ENCODE data around the gene SPAG7.

SPAG7 gene

DNA sequence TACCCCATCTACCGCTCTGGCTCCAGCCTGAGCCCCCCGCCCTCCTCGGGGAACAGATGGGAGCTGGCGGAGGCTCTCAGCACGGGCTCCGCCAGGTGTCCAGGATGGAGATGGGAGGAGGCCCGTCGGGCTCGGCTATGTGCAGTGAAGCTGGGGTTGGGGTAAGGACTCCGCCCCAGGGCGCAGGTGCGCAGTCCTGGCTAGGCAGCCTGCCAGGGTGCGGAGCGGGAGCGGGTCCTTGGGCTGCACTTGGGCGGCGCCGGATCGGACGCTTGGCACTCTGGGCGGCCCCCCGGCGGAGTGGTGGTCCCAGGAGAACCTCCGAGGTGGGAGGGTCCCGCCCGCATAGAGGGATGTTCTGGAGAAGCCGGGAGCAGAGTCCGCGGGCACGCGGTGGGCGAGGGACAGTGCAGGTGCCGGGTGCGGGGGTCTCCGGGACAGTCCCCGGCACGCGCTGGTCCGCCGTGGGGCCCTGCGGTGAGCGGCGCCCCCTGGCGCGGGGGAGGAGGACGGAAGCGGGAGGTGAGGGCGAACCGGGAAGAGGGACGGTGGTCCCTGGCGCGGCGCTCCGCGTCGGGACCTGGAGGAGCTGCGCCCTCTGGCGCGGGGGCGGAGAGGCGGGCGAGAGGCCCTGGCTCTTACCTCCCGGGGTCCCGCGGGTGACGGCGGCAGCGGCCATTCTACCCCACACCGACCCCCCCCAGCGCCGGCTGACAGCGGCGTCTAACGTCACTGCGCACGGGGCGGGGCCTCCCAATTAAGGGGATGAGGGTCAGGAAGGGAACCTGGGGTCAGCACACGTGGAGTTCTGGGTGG, 19.5 kb upstream of the SPAG7 start, which contains the start of gene CAMTA2:
TSS of gene CAMTA2 (minus strand) at position 725 of the 816 bp plus-strand sequence. CDS start 1,453 bp downstream, outside the sequence.
- no peaks in the 10 kb centered on the region for H3K9me3 ChIP-seq (ENCODE audit: control insufficient read depth, insufficient read depth, low read depth, low read length)
- peaks cover 11% of the 10 kb centered on the region for H3K4me1 ChIP-seq (ENCODE audit: control insufficient read depth, insufficient read depth, low read length)
- ChIA-PET CTCF (interaction anchor here (0.6 to 3.3 kb wide), 27 partner anchors 9 to 353 kb away, joined by 3 to 21 read pairs (median 4); partner anchors contain the start of genes INCA1, KIF1C and SPAG7), POLR2A (interaction anchor here (0.8 to 2.3 kb wide), 10 partner anchors 9 to 191 kb away, joined by 3 to 40 read pairs (median 5); partner anchors contain the start of genes INCA1, KIF1C, PFN1 and PSMB6)
- H3K36me3 ChIP-seq (ENCODE audit: control insufficient read depth in 2 of 2, insufficient read depth in 1 of 2, low read length in 2 of 2) = peaks cover 13 to 16% of the 10 kb centered on the region in 2 experiments; a peak in 2 of 3 replicates
- H3K4me3 ChIP-seq (ENCODE audit: low read depth, low read length) = peak within 1 kb of the TSS; percentile 78
- H3K27ac ChIP-seq (ENCODE audit: extremely low read depth, low read depth, low read length) = peak within 1 kb of the TSS; percentile 92
- TF ChIP-seq ZNF2 (tag by site-specific recombination; IDR thresholded peaks at IDR 0.05) = peak; percentile 81
- TF ChIP-seq KLF16 (tag by site-specific recombination; IDR thresholded peaks at IDR 0.05) = peak; percentile 85; the same call in 1 of the 2 replicates
- TF ChIP-seq FEZF1 (tag by site-specific recombination; IDR thresholded peaks at IDR 0.05) = peak; percentile 14; the same call in 1 of the 2 replicates
- TF ChIP-seq KLF7 (tag by site-specific recombination; IDR thresholded peaks at IDR 0.05; ENCODE audit: borderline replicate concordance) = no peak
- TF ChIP-seq ZNF664 (tag by site-specific recombination; IDR thresholded peaks at IDR 0.05) = no peak
- TF ChIP-seq, protein P1, sequence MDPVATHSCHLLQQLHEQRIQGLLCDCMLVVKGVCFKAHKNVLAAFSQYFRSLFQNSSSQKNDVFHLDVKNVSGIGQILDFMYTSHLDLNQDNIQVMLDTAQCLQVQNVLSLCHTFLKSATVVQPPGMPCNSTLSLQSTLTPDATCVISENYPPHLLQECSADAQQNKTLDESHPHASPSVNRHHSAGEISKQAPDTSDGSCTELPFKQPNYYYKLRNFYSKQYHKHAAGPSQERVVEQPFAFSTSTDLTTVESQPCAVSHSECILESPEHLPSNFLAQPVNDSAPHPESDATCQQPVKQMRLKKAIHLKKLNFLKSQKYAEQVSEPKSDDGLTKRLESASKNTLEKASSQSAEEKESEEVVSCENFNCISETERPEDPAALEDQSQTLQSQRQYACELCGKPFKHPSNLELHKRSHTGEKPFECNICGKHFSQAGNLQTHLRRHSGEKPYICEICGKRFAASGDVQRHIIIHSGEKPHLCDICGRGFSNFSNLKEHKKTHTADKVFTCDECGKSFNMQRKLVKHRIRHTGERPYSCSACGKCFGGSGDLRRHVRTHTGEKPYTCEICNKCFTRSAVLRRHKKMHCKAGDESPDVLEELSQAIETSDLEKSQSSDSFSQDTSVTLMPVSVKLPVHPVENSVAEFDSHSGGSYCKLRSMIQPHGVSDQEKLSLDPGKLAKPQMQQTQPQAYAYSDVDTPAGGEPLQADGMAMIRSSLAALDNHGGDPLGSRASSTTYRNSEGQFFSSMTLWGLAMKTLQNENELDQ (tag by site-specific recombination; IDR thresholded peaks at IDR 0.05; ENCODE audit: low read depth) = no peak
- 0 out of 2 replicates have a peak, but pooled peaks have one; percentile 73 for TF ChIP-seq ZNF10 (tag by site-specific recombination; IDR thresholded peaks at IDR 0.05)
- TF ChIP-seq ZNF311 (tag by site-specific recombination; IDR thresholded peaks at IDR 0.05; ENCODE audit: borderline replicate concordance) = no peak
- TF ChIP-seq OVOL3 (tag by site-specific recombination; IDR thresholded peaks at IDR 0.05) = peak; percentile 24; the same call in 1 of the 2 replicates
- peak; percentile 85 for TF ChIP-seq IKZF3 (tag by site-specific recombination; IDR thresholded peaks at IDR 0.05)
- 0 out of 2 replicates have a peak, but pooled peaks have one; percentile 12 for TF ChIP-seq ZNF623 (tag by site-specific recombination; IDR thresholded peaks at IDR 0.05)
- peak; percentile 89 for TF ChIP-seq ZNF600 (tag by site-specific recombination; IDR thresholded peaks at IDR 0.05)
- TF ChIP-seq ZNF548 (tag by site-specific recombination; IDR thresholded peaks at IDR 0.05) = no peak
- TF ChIP-seq, protein P2, sequence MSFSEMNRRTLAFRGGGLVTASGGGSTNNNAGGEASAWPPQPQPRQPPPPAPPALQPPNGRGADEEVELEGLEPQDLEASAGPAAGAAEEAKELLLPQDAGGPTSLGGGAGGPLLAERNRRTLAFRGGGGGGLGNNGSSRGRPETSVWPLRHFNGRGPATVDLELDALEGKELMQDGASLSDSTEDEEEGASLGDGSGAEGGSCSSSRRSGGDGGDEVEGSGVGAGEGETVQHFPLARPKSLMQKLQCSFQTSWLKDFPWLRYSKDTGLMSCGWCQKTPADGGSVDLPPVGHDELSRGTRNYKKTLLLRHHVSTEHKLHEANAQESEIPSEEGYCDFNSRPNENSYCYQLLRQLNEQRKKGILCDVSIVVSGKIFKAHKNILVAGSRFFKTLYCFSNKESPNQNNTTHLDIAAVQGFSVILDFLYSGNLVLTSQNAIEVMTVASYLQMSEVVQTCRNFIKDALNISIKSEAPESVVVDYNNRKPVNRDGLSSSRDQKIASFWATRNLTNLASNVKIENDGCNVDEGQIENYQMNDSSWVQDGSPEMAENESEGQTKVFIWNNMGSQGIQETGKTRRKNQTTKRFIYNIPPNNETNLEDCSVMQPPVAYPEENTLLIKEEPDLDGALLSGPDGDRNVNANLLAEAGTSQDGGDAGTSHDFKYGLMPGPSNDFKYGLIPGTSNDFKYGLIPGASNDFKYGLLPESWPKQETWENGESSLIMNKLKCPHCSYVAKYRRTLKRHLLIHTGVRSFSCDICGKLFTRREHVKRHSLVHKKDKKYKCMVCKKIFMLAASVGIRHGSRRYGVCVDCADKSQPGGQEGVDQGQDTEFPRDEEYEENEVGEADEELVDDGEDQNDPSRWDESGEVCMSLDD (tag by site-specific recombination; IDR thresholded peaks at IDR 0.05) = peak; percentile 93
- TF ChIP-seq ZNF169 (tag by site-specific recombination; IDR thresholded peaks at IDR 0.05) = no peak
- TF ChIP-seq ZNF701 (tag by site-specific recombination; IDR thresholded peaks at IDR 0.05) = no peak
- TF ChIP-seq, protein P3, sequence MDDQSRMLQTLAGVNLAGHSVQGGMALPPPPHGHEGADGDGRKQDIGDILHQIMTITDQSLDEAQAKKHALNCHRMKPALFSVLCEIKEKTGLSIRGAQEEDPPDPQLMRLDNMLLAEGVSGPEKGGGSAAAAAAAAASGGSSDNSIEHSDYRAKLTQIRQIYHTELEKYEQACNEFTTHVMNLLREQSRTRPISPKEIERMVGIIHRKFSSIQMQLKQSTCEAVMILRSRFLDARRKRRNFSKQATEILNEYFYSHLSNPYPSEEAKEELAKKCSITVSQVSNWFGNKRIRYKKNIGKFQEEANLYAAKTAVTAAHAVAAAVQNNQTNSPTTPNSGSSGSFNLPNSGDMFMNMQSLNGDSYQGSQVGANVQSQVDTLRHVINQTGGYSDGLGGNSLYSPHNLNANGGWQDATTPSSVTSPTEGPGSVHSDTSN (CRISPR knock-in tag; IDR thresholded peaks at IDR 0.05) = peak; percentile 88
- TF ChIP-seq ZBTB17 (tag by site-specific recombination; IDR thresholded peaks at IDR 0.05) = peak; percentile 86
- TF ChIP-seq, protein P4, sequence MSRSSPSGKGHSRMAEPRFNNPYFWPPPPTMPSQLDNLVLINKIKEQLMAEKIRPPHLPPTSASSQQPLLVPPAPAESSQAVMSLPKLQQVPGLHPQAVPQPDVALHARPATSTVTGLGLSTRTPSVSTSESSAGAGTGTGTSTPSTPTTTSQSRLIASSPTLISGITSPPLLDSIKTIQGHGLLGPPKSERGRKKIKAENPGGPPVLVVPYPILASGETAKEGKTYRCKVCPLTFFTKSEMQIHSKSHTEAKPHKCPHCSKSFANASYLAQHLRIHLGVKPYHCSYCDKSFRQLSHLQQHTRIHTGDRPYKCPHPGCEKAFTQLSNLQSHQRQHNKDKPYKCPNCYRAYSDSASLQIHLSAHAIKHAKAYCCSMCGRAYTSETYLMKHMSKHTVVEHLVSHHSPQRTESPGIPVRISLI (tag by site-specific recombination; IDR thresholded peaks at IDR 0.05) = no peak
- TF ChIP-seq WT1 (tag by site-specific recombination; IDR thresholded peaks at IDR 0.05) = no peak; the same call in 1 of the 2 replicates
- TF ChIP-seq ZSCAN30 (tag by site-specific recombination; IDR thresholded peaks at IDR 0.05) = peak; percentile 86
- TF ChIP-seq ZNF292 (tag by site-specific recombination; IDR thresholded peaks at IDR 0.05; ENCODE audit: borderline replicate concordance, low read depth) = no peak
- TF ChIP-seq, protein P5, sequence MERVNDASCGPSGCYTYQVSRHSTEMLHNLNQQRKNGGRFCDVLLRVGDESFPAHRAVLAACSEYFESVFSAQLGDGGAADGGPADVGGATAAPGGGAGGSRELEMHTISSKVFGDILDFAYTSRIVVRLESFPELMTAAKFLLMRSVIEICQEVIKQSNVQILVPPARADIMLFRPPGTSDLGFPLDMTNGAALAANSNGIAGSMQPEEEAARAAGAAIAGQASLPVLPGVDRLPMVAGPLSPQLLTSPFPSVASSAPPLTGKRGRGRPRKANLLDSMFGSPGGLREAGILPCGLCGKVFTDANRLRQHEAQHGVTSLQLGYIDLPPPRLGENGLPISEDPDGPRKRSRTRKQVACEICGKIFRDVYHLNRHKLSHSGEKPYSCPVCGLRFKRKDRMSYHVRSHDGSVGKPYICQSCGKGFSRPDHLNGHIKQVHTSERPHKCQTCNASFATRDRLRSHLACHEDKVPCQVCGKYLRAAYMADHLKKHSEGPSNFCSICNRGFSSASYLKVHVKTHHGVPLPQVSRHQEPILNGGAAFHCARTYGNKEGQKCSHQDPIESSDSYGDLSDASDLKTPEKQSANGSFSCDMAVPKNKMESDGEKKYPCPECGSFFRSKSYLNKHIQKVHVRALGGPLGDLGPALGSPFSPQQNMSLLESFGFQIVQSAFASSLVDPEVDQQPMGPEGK (tag by site-specific recombination; IDR thresholded peaks at IDR 0.05) = peak; percentile 95
- TF ChIP-seq ZNF596 (tag by site-specific recombination; IDR thresholded peaks at IDR 0.05) = 0 out of 2 replicates have a peak, but pooled peaks have one; percentile 17
- peak; percentile 78 for TF ChIP-seq SP7 (tag by site-specific recombination; IDR thresholded peaks at IDR 0.05)
- no peak for TF ChIP-seq ZNF571 (tag by site-specific recombination; IDR thresholded peaks at IDR 0.05)
- TF ChIP-seq SETDB1 (IDR thresholded peaks at IDR 0.05; ENCODE audit: insufficient read length, low read length) = no peak
- no peak for TF ChIP-seq ZNF768 (tag by site-specific recombination; IDR thresholded peaks at IDR 0.05)
- no peak for TF ChIP-seq HOXA7 (CRISPR knock-in tag; IDR thresholded peaks at IDR 0.05; ENCODE audit: borderline replicate concordance)
